WTC11 (cell line): ENCODE results near the gene CACUL1. TPM values are rescaled to one million over a fixed set of nuclear protein-coding genes. Genes with fewer than 3 reads are reported as not detected.

Source experiments
- ATAC-seq: fragments of 200-7000 bp; cut with Tn5 transposase; 2 replicates; pipeline ENCODE4 v1.10.0; 2021; ENCODE audit warnings: mild to moderate bottlenecking, moderate library complexity
- CTCF ChIA-PET: fragments of 300-600 bp; sonication (Branson Sonifier 250); formaldehyde crosslinking; loops from one replicate; lab custom pipeline; 2021; ENCODE audit warnings: antibody characterized with exemption; lab: Charles Lee
- POLR2A ChIA-PET: fragments of 350-600 bp; sonication (Branson Sonifier 250); formaldehyde crosslinking; loops from one replicate; lab custom pipeline; 2021; ENCODE audit warnings: antibody characterized with exemption; lab: Charles Lee
- DNase-seq: peaks from one replicate; pipeline ENCODE4 v3.0.0; 2021; ENCODE audit warnings: low spot score
- H3K27ac Mint-ChIP-seq: 2 replicates; pipeline ENCODE4 v1.8.0; 2021; ENCODE audit warnings: mixed read lengths
- H3K27me3 Mint-ChIP-seq: 2 replicates; pipeline ENCODE4 v1.8.0; 2021; ENCODE audit warnings: low read depth, mild to moderate bottlenecking, moderate library complexity, mixed read lengths
- H3K36me3 Mint-ChIP-seq: 2 replicates; pipeline ENCODE4 v1.8.0; 2021; ENCODE audit warnings: mixed read lengths
- H3K4me1 Mint-ChIP-seq: 2 replicates; pipeline ENCODE4 v1.8.0; 2022; ENCODE audit warnings: mixed read lengths
- H3K4me3 Mint-ChIP-seq: 2 replicates; pipeline ENCODE4 v1.8.0; 2021; ENCODE audit warnings: mild to moderate bottlenecking, moderate library complexity, mixed read lengths
- H3K9me3 Mint-ChIP-seq: 2 replicates; pipeline ENCODE4 v1.8.0; 2021; ENCODE audit warnings: mixed read lengths
- AFF4 ChIP-seq: sonication (generic); formaldehyde crosslinking; IDR thresholded peaks from 2 replicates; pipeline ENCODE4 v1.8.1; 2023; ENCODE audit warnings: mild to moderate bottlenecking, missing genetic modification reagents, borderline replicate concordance
- ARID4B ChIP-seq: sonication (generic); formaldehyde crosslinking; IDR thresholded peaks from 2 replicates; pipeline ENCODE4 v1.8.0; 2023; ENCODE audit warnings: missing genetic modification reagents, mild to moderate bottlenecking, borderline replicate concordance
- CBFB ChIP-seq: sonication (generic); formaldehyde crosslinking; IDR thresholded peaks from 2 replicates; pipeline ENCODE4 v1.8.1; 2022; ENCODE audit warnings: mild to moderate bottlenecking, low read depth, missing genetic modification reagents
- E2F1 ChIP-seq: sonication (generic); formaldehyde crosslinking; IDR thresholded peaks from 2 replicates; pipeline ENCODE4 v1.8.0; 2022; ENCODE audit warnings: mild to moderate bottlenecking, missing genetic modification reagents
- ELF4 ChIP-seq: sonication (generic); formaldehyde crosslinking; IDR thresholded peaks from 2 replicates; pipeline ENCODE4 v1.8.1; 2022; ENCODE audit warnings: low read depth, mild to moderate bottlenecking, moderate library complexity, missing genetic modification reagents
- FOXK1 ChIP-seq: sonication (generic); formaldehyde crosslinking; IDR thresholded peaks from 2 replicates; pipeline ENCODE4 v1.8.0; 2022; ENCODE audit warnings: mild to moderate bottlenecking, moderate library complexity, missing genetic modification reagents
- IRF1 ChIP-seq: sonication (generic); formaldehyde crosslinking; IDR thresholded peaks from 2 replicates; pipeline ENCODE4 v1.8.0; 2023; ENCODE audit warnings: missing genetic modification reagents
- MAX ChIP-seq: sonication (generic); formaldehyde crosslinking; IDR thresholded peaks from 2 replicates; pipeline ENCODE4 v1.8.0; 2022; ENCODE audit warnings: mild to moderate bottlenecking, missing genetic modification reagents
- MLX ChIP-seq: sonication (generic); formaldehyde crosslinking; IDR thresholded peaks from 2 replicates; pipeline ENCODE4 v1.8.1; 2023; ENCODE audit warnings: mild to moderate bottlenecking, missing genetic modification reagents, moderate library complexity
- MXD4 ChIP-seq: fragments of 250-450 bp; sonication (Bioruptor Pico); IDR thresholded peaks from 2 replicates; pipeline ENCODE4 v1.8.0; 2021; ENCODE audit warnings: mild to moderate bottlenecking, moderate library complexity, borderline replicate concordance
- TCF7 ChIP-seq: sonication (generic); formaldehyde crosslinking; IDR thresholded peaks from 2 replicates; pipeline ENCODE4 v1.8.0; 2022; ENCODE audit warnings: mild to moderate bottlenecking, low read depth, missing genetic modification reagents, moderate library complexity
- ZBTB21 ChIP-seq: sonication (generic); formaldehyde crosslinking; IDR thresholded peaks from 2 replicates; pipeline ENCODE4 v1.8.1; 2023; ENCODE audit warnings: mild to moderate bottlenecking, missing genetic modification reagents, borderline replicate concordance
- ZNF121 ChIP-seq: sonication (generic); formaldehyde crosslinking; IDR thresholded peaks from 2 replicates; pipeline ENCODE4 v1.8.0; 2023; ENCODE audit warnings: missing genetic modification reagents
- ZNF396 ChIP-seq: fragments of 250-450 bp; sonication (Bioruptor Pico); IDR thresholded peaks from 2 replicates; pipeline ENCODE4 v1.8.0; 2021; ENCODE audit warnings: mild to moderate bottlenecking, moderate library complexity, borderline replicate concordance
- ZNF512 ChIP-seq: sonication (generic); formaldehyde crosslinking; IDR thresholded peaks from 2 replicates; pipeline ENCODE4 v1.8.1; 2022; ENCODE audit warnings: missing genetic modification reagents, borderline replicate concordance
- ZNF532 ChIP-seq: fragments of 250-450 bp; sonication (Bioruptor Pico); IDR thresholded peaks from 2 replicates; pipeline ENCODE4 v1.9.0; 2021; ENCODE audit warnings: mild to moderate bottlenecking, borderline replicate concordance
- total RNA-seq: library from RNA; stranded (reverse); gene quantifications from 3 replicates; pipeline ENCODE4 v1.2.3, GENCODE V29; 2021

Gene CACUL1
- total RNA-seq, 1 experiment from 2014 or later = 41.5 TPM

- TF ChIP-seq ARID4B (CRISPR knock-in tag) (no peak), MLX (CRISPR knock-in tag) (no peak), ELF4 (CRISPR knock-in tag) (no peak), MXD4 (CRISPR knock-in tag) (no peak), IRF1 (no peak), FOXK1 (CRISPR knock-in tag) (no peak), ZBTB21 (CRISPR knock-in tag) (no peak), AFF4 (CRISPR knock-in tag) (no peak), CBFB (CRISPR knock-in tag) (no peak)
These were observed 20.3 kb downstream of the CACUL1 start (continued) for GRCh38 chr10:118734475-118734874.

- peak; percentile 80 for ATAC-seq
- ChIA-PET POLR2A (interaction anchor here (1.0 kb wide), 1 partner anchor 138 kb away, joined by 4 read pairs; no protein-coding TSS in a partner anchor), CTCF (interaction anchor here (0.9 to 2.7 kb wide), 7 partner anchors 11 to 155 kb away, joined by 3 to 28 read pairs (median 4); partner anchors contain the start of gene PRLHR)
- H3K4me1 Mint-ChIP-seq = peaks cover 53% of the 10 kb centered on the region
- no peaks in the 10 kb centered on the region for H3K36me3 Mint-ChIP-seq
- no peak overlapping the region for H3K4me3 Mint-ChIP-seq
- H3K27ac Mint-ChIP-seq = peak overlapping the region; percentile 82
- no peak for DNase-seq
- H3K27me3 Mint-ChIP-seq = no peaks in the 10 kb centered on the region
- H3K9me3 Mint-ChIP-seq = no peaks in the 10 kb centered on the region
- TF ChIP-seq ZNF121 (CRISPR knock-in tag) (no peak), ZNF532 (CRISPR knock-in tag) (no peak), TCF7 (CRISPR knock-in tag) (no peak), ZNF512 (CRISPR knock-in tag) (no peak), MAX (CRISPR knock-in tag) (no peak), E2F1 (no peak), ZNF396 (no peak), MXD4 (CRISPR knock-in tag) (no peak)
These were observed 22.3 kb downstream of the CACUL1 start for GRCh38 chr10:118732245-118733165.
